ENCODE results near the gene AGER.

GRCh38 chr6:32220021-32220420, 36.0 kb upstream of the AGER start:
- no peak for TF ChIP-seq SMC3 (IDR thresholded peaks at IDR 0.05; ENCODE audit: low read depth, low read length)
- no peak for TF ChIP-seq CTCF (IDR thresholded peaks at IDR 0.05)
- no peak for TF ChIP-seq FOXM1 (IDR thresholded peaks at IDR 0.05; ENCODE audit: low read depth)
- no peak for TF ChIP-seq MXI1 (IDR thresholded peaks at IDR 0.05; ENCODE audit: low read depth, low read length)
- TF ChIP-seq, protein P1, sequence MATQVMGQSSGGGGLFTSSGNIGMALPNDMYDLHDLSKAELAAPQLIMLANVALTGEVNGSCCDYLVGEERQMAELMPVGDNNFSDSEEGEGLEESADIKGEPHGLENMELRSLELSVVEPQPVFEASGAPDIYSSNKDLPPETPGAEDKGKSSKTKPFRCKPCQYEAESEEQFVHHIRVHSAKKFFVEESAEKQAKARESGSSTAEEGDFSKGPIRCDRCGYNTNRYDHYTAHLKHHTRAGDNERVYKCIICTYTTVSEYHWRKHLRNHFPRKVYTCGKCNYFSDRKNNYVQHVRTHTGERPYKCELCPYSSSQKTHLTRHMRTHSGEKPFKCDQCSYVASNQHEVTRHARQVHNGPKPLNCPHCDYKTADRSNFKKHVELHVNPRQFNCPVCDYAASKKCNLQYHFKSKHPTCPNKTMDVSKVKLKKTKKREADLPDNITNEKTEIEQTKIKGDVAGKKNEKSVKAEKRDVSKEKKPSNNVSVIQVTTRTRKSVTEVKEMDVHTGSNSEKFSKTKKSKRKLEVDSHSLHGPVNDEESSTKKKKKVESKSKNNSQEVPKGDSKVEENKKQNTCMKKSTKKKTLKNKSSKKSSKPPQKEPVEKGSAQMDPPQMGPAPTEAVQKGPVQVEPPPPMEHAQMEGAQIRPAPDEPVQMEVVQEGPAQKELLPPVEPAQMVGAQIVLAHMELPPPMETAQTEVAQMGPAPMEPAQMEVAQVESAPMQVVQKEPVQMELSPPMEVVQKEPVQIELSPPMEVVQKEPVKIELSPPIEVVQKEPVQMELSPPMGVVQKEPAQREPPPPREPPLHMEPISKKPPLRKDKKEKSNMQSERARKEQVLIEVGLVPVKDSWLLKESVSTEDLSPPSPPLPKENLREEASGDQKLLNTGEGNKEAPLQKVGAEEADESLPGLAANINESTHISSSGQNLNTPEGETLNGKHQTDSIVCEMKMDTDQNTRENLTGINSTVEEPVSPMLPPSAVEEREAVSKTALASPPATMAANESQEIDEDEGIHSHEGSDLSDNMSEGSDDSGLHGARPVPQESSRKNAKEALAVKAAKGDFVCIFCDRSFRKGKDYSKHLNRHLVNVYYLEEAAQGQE (IDR thresholded peaks at IDR 0.05; ENCODE audit: low read depth, low read length) = no peak
- TF ChIP-seq EZH2phosphoT487 (IDR thresholded peaks at IDR 0.05; ENCODE audit: borderline replicate concordance, low read depth) = no peak
- TF ChIP-seq EP300 (IDR thresholded peaks at IDR 0.05; ENCODE audit: borderline replicate concordance in 1 of 2, low read depth in 1 of 2, low read length in 1 of 2) = no peak
- TF ChIP-seq NFIC (IDR thresholded peaks at IDR 0.05; ENCODE audit: borderline replicate concordance) = no peak
- TF ChIP-seq SIN3A (IDR thresholded peaks at IDR 0.05; ENCODE audit: borderline replicate concordance, low read depth, low read length) = no peak
- TF ChIP-seq POLR2AphosphoS5 (IDR thresholded peaks at IDR 0.05; ENCODE audit: low read depth, low read length) = no peak
- no peak for TF ChIP-seq TAF1 (IDR thresholded peaks at IDR 0.05; ENCODE audit: borderline replicate concordance, low read depth, low read length)
- TF ChIP-seq FOSL2 (IDR thresholded peaks at IDR 0.05; ENCODE audit: borderline replicate concordance, low read depth) = no peak
